Measurements from ENCODE around the gene BBS1.

Gene BBS1

GRCh38 chr11:66475349-66476172 is 34.9 kb upstream of the BBS1 start:
- no peaks in the 10 kb centered on the region for H3F3A ChIP-seq (ENCODE audit: control insufficient read depth, insufficient read depth)
- H3K4me2 ChIP-seq (ENCODE audit: low read length): no peak overlapping the region
- TF ChIP-seq, protein P1, sequence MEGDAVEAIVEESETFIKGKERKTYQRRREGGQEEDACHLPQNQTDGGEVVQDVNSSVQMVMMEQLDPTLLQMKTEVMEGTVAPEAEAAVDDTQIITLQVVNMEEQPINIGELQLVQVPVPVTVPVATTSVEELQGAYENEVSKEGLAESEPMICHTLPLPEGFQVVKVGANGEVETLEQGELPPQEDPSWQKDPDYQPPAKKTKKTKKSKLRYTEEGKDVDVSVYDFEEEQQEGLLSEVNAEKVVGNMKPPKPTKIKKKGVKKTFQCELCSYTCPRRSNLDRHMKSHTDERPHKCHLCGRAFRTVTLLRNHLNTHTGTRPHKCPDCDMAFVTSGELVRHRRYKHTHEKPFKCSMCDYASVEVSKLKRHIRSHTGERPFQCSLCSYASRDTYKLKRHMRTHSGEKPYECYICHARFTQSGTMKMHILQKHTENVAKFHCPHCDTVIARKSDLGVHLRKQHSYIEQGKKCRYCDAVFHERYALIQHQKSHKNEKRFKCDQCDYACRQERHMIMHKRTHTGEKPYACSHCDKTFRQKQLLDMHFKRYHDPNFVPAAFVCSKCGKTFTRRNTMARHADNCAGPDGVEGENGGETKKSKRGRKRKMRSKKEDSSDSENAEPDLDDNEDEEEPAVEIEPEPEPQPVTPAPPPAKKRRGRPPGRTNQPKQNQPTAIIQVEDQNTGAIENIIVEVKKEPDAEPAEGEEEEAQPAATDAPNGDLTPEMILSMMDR (IDR thresholded peaks at IDR 0.05; ENCODE audit: low read depth, low read length, poor library complexity, severe bottlenecking): no peak
- no peak for TF ChIP-seq EZH2phosphoT487 (IDR thresholded peaks at IDR 0.05; ENCODE audit: borderline replicate concordance, low read length)
- H3K79me2 ChIP-seq (ENCODE audit: control insufficient read depth, low read length): peaks cover 17% of the 10 kb centered on the region
- H3K4me1 ChIP-seq (ENCODE audit: control insufficient read depth, low read length): peaks cover 7% of the 10 kb centered on the region
- H3K36me3 ChIP-seq (ENCODE audit: control insufficient read depth, low read length): peaks cover 6% of the 10 kb centered on the region; the same call in 1 of the 2 replicates
- H3K27ac ChIP-seq (ENCODE audit: low read depth, low read length): no peak overlapping the region
- no peaks in the 10 kb centered on the region for H3K9me3 ChIP-seq (ENCODE audit: control insufficient read depth, insufficient read depth, low read length)
- no peaks in the 10 kb centered on the region for H3K9me2 ChIP-seq (replicated peaks; ENCODE audit: control insufficient read depth, low read length)
- H3K4me3 ChIP-seq (ENCODE audit: low read length): no peak overlapping the region
- H3K27me3 ChIP-seq (ENCODE audit: control insufficient read depth, low read length): no peaks in the 10 kb centered on the region
- H4K20me1 ChIP-seq (ENCODE audit: control insufficient read depth, insufficient read depth, low read depth, low read length): peaks cover 6% of the 10 kb centered on the region; the same call in 1 of the 2 replicates

- Histone ChIP-seq H4K20me1 (ENCODE audit: control insufficient read depth, insufficient read depth, low read depth, low read length) (peaks cover 6% of the 10 kb centered on the region; the same call in 1 of the 2 replicates), H3K4me2 (ENCODE audit: low read length) (no peak overlapping the region), H3K4me3 (ENCODE audit: low read length) (no peak overlapping the region)
Observed at GRCh38 chr11:66476173-66476840, 34.1 kb upstream of the BBS1 start.

DNA sequence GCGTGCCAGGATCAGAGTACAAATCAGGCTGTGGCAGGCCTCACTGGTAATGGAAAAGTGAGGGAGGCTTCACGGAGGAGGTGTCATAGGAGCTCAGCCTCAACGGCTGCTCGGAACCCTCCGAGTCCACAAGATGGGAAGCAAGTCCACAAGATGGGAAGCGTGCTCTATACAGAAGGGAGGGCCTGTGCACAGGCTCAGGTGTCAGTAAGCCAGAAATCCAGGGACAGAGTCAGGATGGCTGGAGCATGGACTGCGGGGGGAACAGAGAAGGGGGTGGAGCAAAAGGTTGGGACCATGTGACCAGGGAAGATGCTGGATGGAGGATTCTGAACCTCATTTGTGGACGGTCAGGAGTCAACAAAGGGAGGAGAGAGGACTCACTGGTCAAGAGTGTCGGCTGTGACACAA is 33.6 kb upstream of the BBS1 start:
- peaks cover 6% of the 10 kb centered on the region; the same call in 1 of the 2 replicates for H3K36me3 ChIP-seq (ENCODE audit: control insufficient read depth, low read length)

More at GRCh38 chr11:66476173-66476840, 34.1 kb upstream of the BBS1 start:
- no peaks in the 10 kb centered on the region for H3K9me3 ChIP-seq (ENCODE audit: control insufficient read depth, insufficient read depth, low read length)
- no peaks in the 10 kb centered on the region for H3K9me2 ChIP-seq (replicated peaks; ENCODE audit: control insufficient read depth, low read length)
- H3K27ac ChIP-seq (ENCODE audit: low read depth, low read length): no peak overlapping the region
- H3K4me1 ChIP-seq (ENCODE audit: control insufficient read depth, low read length): peaks cover 14% of the 10 kb centered on the region
- TF ChIP-seq EZH2phosphoT487 (IDR thresholded peaks at IDR 0.05; ENCODE audit: borderline replicate concordance, low read length): no peak
- TF ChIP-seq, protein P1 (IDR thresholded peaks at IDR 0.05; ENCODE audit: low read depth, low read length, poor library complexity, severe bottlenecking): no peak
- no peaks in the 10 kb centered on the region for H3F3A ChIP-seq (ENCODE audit: control insufficient read depth, insufficient read depth)
- H3K79me2 ChIP-seq (ENCODE audit: control insufficient read depth, low read length): peaks cover 24% of the 10 kb centered on the region
- no peaks in the 10 kb centered on the region for H3K27me3 ChIP-seq (ENCODE audit: control insufficient read depth, low read length)
- H3K36me3 ChIP-seq (ENCODE audit: control insufficient read depth, low read length): peaks cover 6% of the 10 kb centered on the region; the same call in 1 of the 2 replicates

More for the DNA sequence above, 33.6 kb upstream of the BBS1 start:
- Histone ChIP-seq H3K9me3 (ENCODE audit: control insufficient read depth, insufficient read depth, low read length) (no peaks in the 10 kb centered on the region), H3K4me1 (ENCODE audit: control insufficient read depth, low read length) (peaks cover 14% of the 10 kb centered on the region), H3K9me2 (replicated peaks; ENCODE audit: control insufficient read depth, low read length) (no peaks in the 10 kb centered on the region), H3K4me3 (ENCODE audit: low read length) (no peak overlapping the region), H3K27ac (ENCODE audit: low read depth, low read length) (no peak overlapping the region), H4K20me1 (ENCODE audit: control insufficient read depth, insufficient read depth, low read depth, low read length) (peaks cover 6% of the 10 kb centered on the region; the same call in 1 of the 2 replicates), H3K4me2 (ENCODE audit: low read length) (no peak overlapping the region), H3K79me2 (ENCODE audit: control insufficient read depth, low read length) (peaks cover 24% of the 10 kb centered on the region), H3F3A (ENCODE audit: control insufficient read depth, insufficient read depth) (no peaks in the 10 kb centered on the region), H3K27me3 (ENCODE audit: control insufficient read depth, low read length) (no peaks in the 10 kb centered on the region)
- TF ChIP-seq, protein P1 (IDR thresholded peaks at IDR 0.05; ENCODE audit: low read depth, low read length, poor library complexity, severe bottlenecking): no peak
- TF ChIP-seq EZH2phosphoT487 (IDR thresholded peaks at IDR 0.05; ENCODE audit: borderline replicate concordance, low read length): no peak
